ENCODE data around the gene MYCBP2. TPM values are rescaled to one million over a fixed set of nuclear protein-coding genes. Genes with fewer than 3 reads are reported as not detected.

The MYCBP2 gene
- total and polyA plus RNA-seq, 2 donors (not counting 1 experiment from before 2014, with no cell fraction given): 32.5 to 95.9 TPM

DNA sequence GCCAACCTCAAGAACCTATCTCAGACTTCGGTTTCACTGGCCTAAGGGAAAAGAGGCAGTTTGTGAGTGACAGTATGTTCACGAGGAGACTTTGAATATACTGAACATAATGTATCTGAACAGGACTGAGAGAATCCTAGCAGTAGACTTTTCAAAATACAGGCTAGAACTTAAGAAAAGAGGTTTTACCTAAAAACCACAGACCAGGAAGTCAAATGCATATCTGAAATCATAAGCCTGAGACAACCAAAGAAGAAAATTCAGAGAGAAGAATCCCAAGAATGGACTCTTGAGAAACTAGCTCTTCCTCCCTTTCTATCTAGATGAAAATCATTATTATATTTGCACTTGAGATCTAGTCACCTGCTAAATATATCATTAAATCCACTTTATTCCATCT is 17.6 kb downstream of the MYCBP2 start:
- Histone ChIP-seq H3K4me1 (ENCODE audit: control insufficient read depth, extremely low read depth, insufficient read depth, low read length) (peaks cover 2% of the 10 kb centered on the region), H3K4me3 (replicated peaks in 1 of 4; ENCODE audit: control extremely low read depth in 1 of 4, insufficient read depth in 1 of 4, low read depth in 3 of 4, low read length in 4 of 4) (no peak overlapping the region), H3K27ac (ENCODE audit: insufficient read depth, low read length) (no peak overlapping the region), H3K27me3 (ENCODE audit: control insufficient read depth, insufficient read depth, low read length) (no peaks in the 10 kb centered on the region), H3K9ac (ENCODE audit: insufficient read depth, low read length) (no peak overlapping the region), H3K79me2 (ENCODE audit: control insufficient read depth, insufficient read depth, low read length) (peaks cover 54% of the 10 kb centered on the region), H3K36me3 (ENCODE audit: control insufficient read depth, insufficient read depth, low read length) (no peaks in the 10 kb centered on the region), H3K9me3 (ENCODE audit: control insufficient read depth, insufficient read depth, low read depth, low read length) (no peaks in the 10 kb centered on the region), H2AFZ (ENCODE audit: low read length) (no peak overlapping the region), H4K20me1 (ENCODE audit: control insufficient read depth, extremely low read depth, insufficient read depth, low read length) (peaks cover 2% of the 10 kb centered on the region), H3K4me2 (ENCODE audit: extremely low read depth, insufficient read depth, low read length) (no peak overlapping the region)
- TF ChIP-seq, protein P1, sequence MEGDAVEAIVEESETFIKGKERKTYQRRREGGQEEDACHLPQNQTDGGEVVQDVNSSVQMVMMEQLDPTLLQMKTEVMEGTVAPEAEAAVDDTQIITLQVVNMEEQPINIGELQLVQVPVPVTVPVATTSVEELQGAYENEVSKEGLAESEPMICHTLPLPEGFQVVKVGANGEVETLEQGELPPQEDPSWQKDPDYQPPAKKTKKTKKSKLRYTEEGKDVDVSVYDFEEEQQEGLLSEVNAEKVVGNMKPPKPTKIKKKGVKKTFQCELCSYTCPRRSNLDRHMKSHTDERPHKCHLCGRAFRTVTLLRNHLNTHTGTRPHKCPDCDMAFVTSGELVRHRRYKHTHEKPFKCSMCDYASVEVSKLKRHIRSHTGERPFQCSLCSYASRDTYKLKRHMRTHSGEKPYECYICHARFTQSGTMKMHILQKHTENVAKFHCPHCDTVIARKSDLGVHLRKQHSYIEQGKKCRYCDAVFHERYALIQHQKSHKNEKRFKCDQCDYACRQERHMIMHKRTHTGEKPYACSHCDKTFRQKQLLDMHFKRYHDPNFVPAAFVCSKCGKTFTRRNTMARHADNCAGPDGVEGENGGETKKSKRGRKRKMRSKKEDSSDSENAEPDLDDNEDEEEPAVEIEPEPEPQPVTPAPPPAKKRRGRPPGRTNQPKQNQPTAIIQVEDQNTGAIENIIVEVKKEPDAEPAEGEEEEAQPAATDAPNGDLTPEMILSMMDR (conservative IDR thresholded peaks at IDR 0.05 in 1 of 2, IDR thresholded peaks at IDR 0.05 in 1 of 2; ENCODE audit: low read depth in 1 of 2, low read length in 2 of 2): no peak
- no peak for TF ChIP-seq EZH2 (IDR thresholded peaks at IDR 0.05; ENCODE audit: low read length, missing control alignments)
- no peak for DNase-seq (ENCODE audit: low read depth in 2 of 2)

DNA sequence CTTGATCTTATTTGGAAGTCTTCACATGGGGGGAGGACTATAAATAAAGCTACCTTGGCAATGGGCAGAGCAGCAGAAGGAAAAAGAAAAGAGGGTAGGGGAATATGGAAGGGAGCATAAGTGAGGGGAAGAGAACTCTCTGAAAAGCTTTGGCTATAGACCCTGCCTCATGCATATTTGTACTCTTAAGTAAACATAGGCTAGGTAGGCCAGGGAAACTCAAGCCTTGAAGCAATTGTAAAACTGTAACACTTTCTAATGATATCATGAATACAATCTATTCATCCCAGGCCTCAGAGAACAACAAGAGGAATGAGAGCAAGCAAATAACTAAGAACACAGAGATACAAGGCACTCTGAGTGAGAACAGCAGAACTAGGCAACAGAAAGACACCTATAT is 20.4 kb downstream of the MYCBP2 start:
- DNase-seq (ENCODE audit: low read depth in 2 of 2): no peak
- TF ChIP-seq EZH2 (IDR thresholded peaks at IDR 0.05; ENCODE audit: low read length, missing control alignments): no peak
- TF ChIP-seq, protein P1 (conservative IDR thresholded peaks at IDR 0.05 in 1 of 2, IDR thresholded peaks at IDR 0.05 in 1 of 2; ENCODE audit: low read depth in 1 of 2, low read length in 2 of 2): no peak
- Histone ChIP-seq H3K27me3 (ENCODE audit: control insufficient read depth, insufficient read depth, low read length) (no peaks in the 10 kb centered on the region), H3K4me2 (ENCODE audit: extremely low read depth, insufficient read depth, low read length) (no peak overlapping the region), H3K9ac (ENCODE audit: insufficient read depth, low read length) (no peak overlapping the region), H3K36me3 (ENCODE audit: control insufficient read depth, insufficient read depth, low read length) (no peaks in the 10 kb centered on the region), H4K20me1 (ENCODE audit: control insufficient read depth, extremely low read depth, insufficient read depth, low read length) (no peaks in the 10 kb centered on the region), H3K4me3 (replicated peaks in 1 of 4; ENCODE audit: control extremely low read depth in 1 of 4, insufficient read depth in 1 of 4, low read depth in 3 of 4, low read length in 4 of 4) (no peak overlapping the region), H2AFZ (ENCODE audit: low read length) (no peak overlapping the region), H3K27ac (ENCODE audit: insufficient read depth, low read length) (no peak overlapping the region), H3K4me1 (ENCODE audit: control insufficient read depth, extremely low read depth, insufficient read depth, low read length) (peaks cover 2% of the 10 kb centered on the region), H3K79me2 (ENCODE audit: control insufficient read depth, insufficient read depth, low read length) (peaks cover 60% of the 10 kb centered on the region), H3K9me3 (ENCODE audit: control insufficient read depth, insufficient read depth, low read depth, low read length) (no peaks in the 10 kb centered on the region)

DNA sequence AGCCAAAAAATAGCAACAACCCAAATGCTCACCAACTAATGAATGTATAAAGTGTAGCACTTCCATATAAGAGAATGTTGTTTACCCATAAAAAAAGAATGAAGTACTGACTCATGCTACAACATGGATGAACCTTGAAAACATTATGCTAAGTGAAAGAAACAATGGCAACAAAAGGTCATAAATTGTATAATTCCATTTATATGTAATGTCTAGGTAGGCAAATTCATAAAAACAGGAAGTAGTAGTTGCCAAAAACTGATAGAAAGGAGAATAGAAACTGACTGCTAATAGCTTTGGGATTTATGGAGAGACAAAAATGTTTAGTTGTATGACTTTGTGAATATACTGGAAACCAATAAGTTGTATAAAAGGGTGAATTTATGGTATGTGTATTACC is 21.6 kb downstream of the MYCBP2 start:
- H2AFZ ChIP-seq (ENCODE audit: low read length): no peak overlapping the region
- H3K27me3 ChIP-seq (ENCODE audit: control insufficient read depth, insufficient read depth, low read length): no peaks in the 10 kb centered on the region
- H3K9me3 ChIP-seq (ENCODE audit: control insufficient read depth, insufficient read depth, low read depth, low read length): no peaks in the 10 kb centered on the region
- peaks cover 5% of the 10 kb centered on the region for H3K4me1 ChIP-seq (ENCODE audit: control insufficient read depth, extremely low read depth, insufficient read depth, low read length)
- H3K36me3 ChIP-seq (ENCODE audit: control insufficient read depth, insufficient read depth, low read length): no peaks in the 10 kb centered on the region
- TF ChIP-seq EZH2 (IDR thresholded peaks at IDR 0.05; ENCODE audit: low read length, missing control alignments): no peak
- TF ChIP-seq, protein P1 (conservative IDR thresholded peaks at IDR 0.05 in 1 of 2, IDR thresholded peaks at IDR 0.05 in 1 of 2; ENCODE audit: low read depth in 1 of 2, low read length in 2 of 2): no peak
- peaks cover 58% of the 10 kb centered on the region for H3K79me2 ChIP-seq (ENCODE audit: control insufficient read depth, insufficient read depth, low read length)
- no peak for DNase-seq (ENCODE audit: low read depth in 2 of 2)
- no peak overlapping the region for H3K4me2 ChIP-seq (ENCODE audit: extremely low read depth, insufficient read depth, low read length)
- H3K27ac ChIP-seq (ENCODE audit: insufficient read depth, low read length): no peak overlapping the region
- no peak overlapping the region for H3K4me3 ChIP-seq (replicated peaks in 1 of 4; ENCODE audit: control extremely low read depth in 1 of 4, insufficient read depth in 1 of 4, low read depth in 3 of 4, low read length in 4 of 4)
- H4K20me1 ChIP-seq (ENCODE audit: control insufficient read depth, extremely low read depth, insufficient read depth, low read length): no peaks in the 10 kb centered on the region
- no peak overlapping the region for H3K9ac ChIP-seq (ENCODE audit: insufficient read depth, low read length)

All from fibroblast of lung (primary cell).